Brain microvascular endothelial cell (primary cell): ENCODE results near the gene INO80.

Source experiments
- DNase-seq: peaks from one replicate; pipeline ENCODE4 v3.0.0-alpha.2; 2020
- H3K27ac ChIP-seq: fragments of 250-450 bp; sonication (Bioruptor Pico); 2 replicates; pipeline ENCODE4 v1.5.1; 2020; ENCODE audit warnings: mild to moderate bottlenecking, moderate library complexity
- H3K27me3 ChIP-seq: fragments of 250-450 bp; sonication (Bioruptor Pico); replicated peaks from 2 replicates; pipeline ENCODE4 v1.5.1; 2020; ENCODE audit warnings: mild to moderate bottlenecking
- H3K36me3 ChIP-seq: fragments of 250-450 bp; sonication (Bioruptor Pico); replicated peaks from 2 replicates; pipeline ENCODE4 v1.5.1; 2020; ENCODE audit warnings: mild to moderate bottlenecking
- H3K4me3 ChIP-seq: 2 replicates; pipeline ENCODE4 v1.5.1; 2011; ENCODE audit warnings: low read depth, mild to moderate bottlenecking, control low read depth, low read length, moderate library complexity
- CTCF ChIP-seq: IDR thresholded peaks from 2 replicates; pipeline ENCODE4 v1.5.1; 2011; ENCODE audit warnings: low read depth, mild to moderate bottlenecking, moderate library complexity, low read length, control low read depth, inconsistent platforms; ENCODE audit errors: missing control alignments
- in situ Hi-C: cut with HindIII; loops from 2 replicates; pipeline ENCODE4 v1.10.0; 2017; ENCODE audit warnings: low sequenced_read_pairs, low pct_ligation_motif_present

The INO80 gene

GRCh38 chr15:41116116-41116961 lies at the start of gene INO80:
TSS of gene INO80 (minus strand) at chr15:41116280. CDS start at chr15:41096310, 19,970 bp downstream.
- peak; percentile 98 for DNase-seq
- TF ChIP-seq CTCF = no peak
- H3K4me3 ChIP-seq = peak within 1 kb of the TSS; percentile 97
- H3K36me3 ChIP-seq = peaks cover 4% of the 10 kb centered on the region
- peak within 1 kb of the TSS; percentile 100 for H3K27ac ChIP-seq
- in situ Hi-C loops = no loop called here
- no peaks in the 10 kb centered on the region for H3K27me3 ChIP-seq

GRCh38 chr15:41161736-41162135 lies 45.7 kb upstream of the INO80 start:
- Histone ChIP-seq H3K27ac (peak overlapping the region; percentile 11), H3K4me3 (no peak overlapping the region), H3K27me3 (no peaks in the 10 kb centered on the region), H3K36me3 (no peaks in the 10 kb centered on the region)
- TF ChIP-seq CTCF = no peak
- DNase-seq = no peak
- in situ Hi-C loops = no loop called here

GRCh38 chr15:41161336-41161735 lies 45.3 kb upstream of the INO80 start:
- DNase-seq = no peak
- Histone ChIP-seq H3K27me3 (no peaks in the 10 kb centered on the region), H3K4me3 (no peak overlapping the region), H3K36me3 (no peaks in the 10 kb centered on the region), H3K27ac (peak overlapping the region; percentile 11)
- no peak for TF ChIP-seq CTCF
- in situ Hi-C loops = no loop called here

GRCh38 chr15:41160639-41161315 lies 44.7 kb upstream of the INO80 start:
- TF ChIP-seq CTCF = no peak
- Histone ChIP-seq H3K4me3 (no peak overlapping the region), H3K36me3 (no peaks in the 10 kb centered on the region), H3K27ac (no peak overlapping the region), H3K27me3 (no peaks in the 10 kb centered on the region)
- in situ Hi-C loops = no loop called here
- DNase-seq = no peak

- no peak overlapping the region for H3K4me3 ChIP-seq
- TF ChIP-seq CTCF = no peak
- no peaks in the 10 kb centered on the region for H3K27me3 ChIP-seq
- no peak overlapping the region for H3K27ac ChIP-seq
- DNase-seq = no peak
- no peaks in the 10 kb centered on the region for H3K36me3 ChIP-seq
- in situ Hi-C loops = no loop called here
Observed at GRCh38 chr15:41154412-41154811, 38.3 kb upstream of the INO80 start.
